Inferior parietal cortex (tissue), 1 donor: ENCODE results near the gene SORL1.
"Not testable (repeated sequence)": the region's sequence is repeated elsewhere in the genome, so short reads cannot be mapped to it uniquely, and the experiment has no call there.

Experiments
- DNase-seq: peaks from one replicate; pipeline ENCODE4 v3.0.0-alpha.2; 2016; ENCODE audit errors: extremely low spot score

SORL1 gene

DNA sequence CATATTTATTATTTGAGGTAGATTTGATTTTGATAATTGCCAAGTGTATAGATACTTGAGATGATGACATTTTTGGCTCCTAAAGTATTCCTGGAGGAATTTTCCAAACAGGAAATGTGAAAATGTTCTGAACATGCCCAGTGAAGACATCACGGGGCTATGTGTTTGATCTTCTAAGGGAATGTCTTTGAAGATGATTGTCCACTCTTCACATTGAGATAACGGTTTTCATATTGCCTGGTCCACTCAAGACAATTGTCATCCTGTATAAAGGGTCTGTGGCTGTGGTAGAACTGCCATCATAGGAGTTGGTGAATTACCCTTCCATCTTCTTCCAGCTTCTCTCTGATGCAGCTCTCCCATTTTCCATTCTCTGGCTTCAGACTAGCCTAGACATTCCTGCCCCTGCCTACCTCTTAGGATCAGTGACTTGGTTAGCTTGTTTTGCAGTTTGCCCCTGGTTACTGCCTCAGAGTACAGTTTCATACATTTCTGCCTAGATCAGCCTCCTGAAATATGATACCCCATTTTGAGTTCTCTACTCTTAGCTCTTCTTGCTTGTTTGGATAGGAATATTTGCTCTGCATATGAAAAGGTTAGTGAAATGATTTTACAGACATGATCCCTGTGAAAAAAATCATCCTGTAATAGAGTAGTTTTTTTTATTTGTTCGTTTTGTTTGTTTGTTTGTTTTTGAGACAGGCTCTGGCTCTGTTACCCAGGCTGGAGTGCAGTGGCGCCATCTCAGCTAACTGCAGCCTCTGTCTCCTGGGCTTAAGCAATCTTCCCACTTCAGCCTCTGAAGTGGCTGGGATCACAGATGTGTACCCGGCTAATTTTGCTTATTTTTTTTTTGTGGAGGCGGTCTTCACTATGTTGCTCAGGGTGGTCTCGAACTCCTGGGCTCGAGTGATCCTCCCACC is 112.0 kb downstream of the SORL1 start:
- DNase-seq, result no peak

DNA sequence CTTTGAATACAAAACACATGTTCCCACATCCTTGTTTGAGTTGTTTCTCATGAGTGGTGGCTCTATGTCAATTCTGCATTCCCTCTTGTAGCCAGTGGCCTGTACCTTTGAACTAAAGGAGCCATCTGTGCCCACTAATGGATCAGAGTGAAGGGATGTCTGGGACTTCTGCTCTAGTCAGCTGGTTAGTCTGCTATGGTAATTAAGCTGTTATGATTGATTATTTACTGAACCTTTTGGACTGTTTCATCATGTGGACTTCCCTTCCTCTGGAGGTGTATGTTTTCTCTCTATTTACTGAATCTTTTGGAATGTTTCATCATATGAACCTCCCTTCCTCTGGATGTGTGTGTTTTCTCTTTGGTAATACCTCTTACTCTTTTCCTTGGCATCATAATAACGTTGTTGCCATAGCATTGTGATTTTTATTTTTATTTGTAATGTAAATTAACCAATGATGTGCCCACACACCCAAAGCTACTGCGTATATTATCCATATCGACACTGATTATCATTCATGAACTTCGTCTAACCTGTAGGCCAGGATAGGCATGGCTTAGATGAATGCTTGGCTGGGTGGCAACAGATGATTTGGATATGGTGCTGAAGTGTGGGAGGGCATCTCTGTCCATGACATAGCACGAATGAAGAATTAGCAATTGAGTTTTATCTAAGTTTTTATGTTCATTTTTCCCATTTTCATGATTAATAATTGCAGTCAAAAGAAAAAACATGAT is 113.0 kb downstream of the SORL1 start:
- no peak for DNase-seq

DNA sequence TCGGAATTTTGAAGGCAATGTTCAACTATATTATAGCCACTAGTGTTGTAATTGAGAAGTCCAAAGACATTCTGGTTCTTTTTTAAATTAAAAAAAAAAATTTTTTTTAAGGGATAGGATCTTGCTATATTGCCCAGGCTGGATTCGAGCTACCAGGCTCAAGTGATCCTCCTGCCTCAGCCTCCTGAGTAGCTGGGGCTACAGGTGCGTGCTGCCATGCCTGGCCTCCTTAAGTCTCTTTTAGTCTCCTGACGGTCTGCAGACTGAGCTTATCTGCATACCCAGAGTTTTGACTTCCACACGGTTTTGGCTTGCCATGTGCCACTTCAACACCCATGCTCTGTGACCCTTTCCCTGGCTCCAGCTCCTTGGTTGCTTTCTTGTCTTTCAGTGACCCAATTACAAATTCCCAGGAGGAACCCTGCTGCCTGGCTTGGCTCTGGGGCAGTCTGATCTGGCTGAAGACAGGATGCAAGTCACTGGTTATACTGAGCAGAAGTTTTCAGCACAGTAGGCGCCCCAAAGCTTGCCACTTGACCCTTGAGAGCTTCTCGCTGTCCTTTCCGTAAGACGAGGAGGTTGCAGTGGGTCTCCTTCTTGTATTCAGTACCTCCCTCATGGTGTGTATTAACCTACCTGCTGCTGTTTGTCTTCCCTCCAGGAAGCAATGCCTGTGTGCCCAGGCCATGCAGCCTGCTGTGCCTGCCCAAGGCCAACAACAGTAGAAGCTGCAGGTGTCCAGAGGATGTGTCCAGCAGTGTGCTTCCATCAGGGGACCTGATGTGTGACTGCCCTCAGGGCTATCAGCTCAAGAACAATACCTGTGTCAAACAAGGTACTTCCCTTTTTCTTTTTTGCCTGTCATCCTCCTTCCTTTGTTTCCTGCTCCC is 114.4 kb downstream of the SORL1 start:
- no peak for DNase-seq

DNA sequence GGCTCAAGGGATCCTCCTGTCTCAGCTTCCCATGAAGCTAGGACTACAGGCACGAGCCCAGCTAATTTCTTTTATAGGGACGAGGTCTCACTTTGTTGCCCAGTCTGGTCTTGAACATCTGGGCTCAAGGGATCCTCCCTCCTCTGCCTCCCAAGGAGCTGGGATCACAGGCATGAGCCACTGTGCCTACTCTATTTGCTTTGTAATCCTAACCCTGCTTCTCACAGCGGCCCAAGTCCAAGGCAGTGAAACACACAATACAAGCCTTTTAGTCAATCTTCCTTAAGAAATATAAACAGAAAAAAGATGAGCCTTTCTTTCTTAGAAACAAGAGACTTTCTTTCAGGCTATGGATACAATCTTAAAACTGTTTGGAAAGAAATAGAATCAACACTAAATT is 115.9 kb downstream of the SORL1 start:
- DNase-seq, result no peak

DNA sequence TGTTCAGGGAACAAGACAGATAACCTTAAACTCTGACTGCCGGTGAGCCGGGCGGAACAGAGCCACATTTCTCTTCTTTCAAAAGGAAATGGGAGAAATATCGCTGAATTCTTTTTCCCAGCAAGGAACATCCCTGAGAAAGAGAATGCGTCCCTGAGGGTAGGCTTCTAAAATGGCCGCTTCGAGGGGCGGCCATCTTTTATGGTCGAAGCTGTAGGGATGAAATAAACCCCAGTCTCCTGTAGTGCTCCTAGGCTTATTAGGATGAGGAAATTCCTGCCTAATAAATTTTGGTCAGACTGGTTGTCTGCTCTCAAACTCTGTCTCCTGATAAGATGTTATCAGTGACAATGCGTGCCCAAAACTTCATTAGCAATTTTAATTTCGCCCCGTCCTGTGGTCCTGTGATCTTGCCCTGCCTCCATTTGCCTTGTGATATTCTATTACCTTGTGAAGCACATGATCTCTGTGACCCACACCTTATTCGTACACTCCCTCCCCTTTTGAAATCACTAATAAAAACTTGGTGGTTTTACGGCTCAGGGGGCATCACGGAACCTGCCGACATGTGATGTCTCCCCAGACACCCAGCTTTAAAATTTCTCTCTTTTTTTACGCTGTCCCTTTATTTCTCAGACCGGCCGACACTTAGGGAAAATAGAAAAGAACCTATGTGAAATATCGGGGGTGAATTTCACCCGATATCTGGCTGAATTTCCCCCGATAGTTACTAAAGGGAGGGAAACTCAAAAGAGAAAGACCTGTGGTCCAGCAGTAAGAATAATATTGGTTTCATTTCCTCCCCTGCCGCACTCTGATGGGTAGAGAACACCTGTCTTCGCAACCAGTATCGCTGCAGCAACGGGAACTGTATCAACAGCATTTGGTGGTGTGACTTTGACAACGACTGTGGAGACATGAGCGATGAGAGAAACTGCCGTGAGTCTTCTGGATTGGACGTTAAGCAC is 117.5 kb downstream of the SORL1 start:
- not testable (repeated sequence) for DNase-seq

DNA sequence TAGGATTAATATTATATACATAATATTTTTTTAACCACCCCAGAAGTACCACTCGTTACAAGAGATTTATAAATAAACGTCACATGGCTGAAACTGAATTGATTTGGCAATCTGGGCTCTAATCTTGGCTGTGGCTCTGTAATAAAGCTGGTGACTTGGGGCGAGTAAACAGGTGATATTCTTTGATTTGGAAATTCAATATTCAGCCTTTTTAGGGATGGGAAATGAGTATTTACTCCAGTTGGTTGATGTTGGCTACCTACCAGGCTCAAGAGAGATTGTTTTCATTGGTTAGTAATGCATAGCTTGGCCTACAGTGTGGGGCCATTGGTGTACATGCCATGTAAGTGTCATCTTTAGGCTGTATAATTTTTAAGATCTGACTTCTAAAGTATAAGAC is 118.3 kb downstream of the SORL1 start:
- no peak for DNase-seq

DNA sequence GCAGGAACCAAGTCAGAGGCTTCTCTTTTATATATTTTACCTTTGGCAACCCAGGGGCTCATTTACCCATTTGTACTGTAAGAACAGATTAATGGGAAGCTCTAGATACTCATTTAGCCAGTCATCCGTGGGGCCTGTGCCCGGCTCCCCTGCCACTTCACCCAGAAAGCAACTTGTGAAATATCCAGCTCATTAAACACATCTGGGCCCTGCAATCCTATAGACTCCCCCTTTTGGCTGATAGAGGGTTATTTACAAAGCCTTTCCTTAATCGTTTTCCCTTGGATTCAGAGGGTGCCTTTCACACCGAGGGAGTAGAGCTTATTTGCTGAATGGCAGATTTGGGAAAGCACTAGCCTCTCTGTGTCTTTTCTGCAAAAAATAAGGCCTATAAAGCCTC is 119.4 kb downstream of the SORL1 start:
- no peak for DNase-seq

DNA sequence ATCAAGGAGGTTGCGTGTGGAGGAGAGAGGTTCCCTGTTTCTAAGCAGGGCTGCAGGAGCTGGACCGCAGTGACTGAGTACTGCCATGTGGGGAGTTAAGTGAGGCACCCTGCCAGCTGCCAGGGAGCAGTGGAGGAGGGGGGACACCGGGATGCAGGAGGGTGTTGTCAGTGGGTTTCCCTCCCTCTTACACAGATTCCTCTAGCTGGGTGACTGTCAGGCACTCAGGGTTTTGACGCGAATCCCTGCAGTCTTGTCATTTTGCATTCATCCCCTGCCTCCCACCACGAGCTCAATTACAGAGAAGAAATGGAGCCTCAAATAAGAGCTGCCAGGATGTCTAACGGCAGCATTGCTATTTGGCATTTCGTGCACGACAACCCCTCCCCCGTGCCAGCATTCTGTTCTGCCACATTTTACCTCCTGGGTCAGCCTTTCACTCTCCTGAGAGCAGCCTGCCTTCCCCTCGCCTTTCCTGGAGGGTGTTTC is 120.5 kb downstream of the SORL1 start:
- DNase-seq, result no peak

DNA sequence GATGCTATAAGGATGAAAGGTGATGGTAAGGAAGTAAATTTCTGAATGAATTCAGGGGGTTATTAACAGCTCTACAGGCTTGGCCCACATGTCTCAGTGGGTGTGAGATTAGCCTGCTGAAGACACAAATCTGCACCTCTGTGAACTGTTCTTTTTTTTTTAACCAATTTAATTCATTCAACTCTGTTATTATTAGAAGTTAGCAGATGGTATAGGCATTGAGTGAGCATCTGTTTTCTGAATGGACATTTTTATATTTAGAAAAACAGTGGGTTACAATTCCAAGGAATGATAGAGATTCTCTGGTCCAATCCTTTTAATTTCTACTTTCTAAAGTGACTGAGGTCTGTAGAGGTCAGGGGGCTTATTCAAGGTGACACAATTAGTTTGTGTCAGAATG is 122.7 kb downstream of the SORL1 start:
- no peak for DNase-seq

DNA sequence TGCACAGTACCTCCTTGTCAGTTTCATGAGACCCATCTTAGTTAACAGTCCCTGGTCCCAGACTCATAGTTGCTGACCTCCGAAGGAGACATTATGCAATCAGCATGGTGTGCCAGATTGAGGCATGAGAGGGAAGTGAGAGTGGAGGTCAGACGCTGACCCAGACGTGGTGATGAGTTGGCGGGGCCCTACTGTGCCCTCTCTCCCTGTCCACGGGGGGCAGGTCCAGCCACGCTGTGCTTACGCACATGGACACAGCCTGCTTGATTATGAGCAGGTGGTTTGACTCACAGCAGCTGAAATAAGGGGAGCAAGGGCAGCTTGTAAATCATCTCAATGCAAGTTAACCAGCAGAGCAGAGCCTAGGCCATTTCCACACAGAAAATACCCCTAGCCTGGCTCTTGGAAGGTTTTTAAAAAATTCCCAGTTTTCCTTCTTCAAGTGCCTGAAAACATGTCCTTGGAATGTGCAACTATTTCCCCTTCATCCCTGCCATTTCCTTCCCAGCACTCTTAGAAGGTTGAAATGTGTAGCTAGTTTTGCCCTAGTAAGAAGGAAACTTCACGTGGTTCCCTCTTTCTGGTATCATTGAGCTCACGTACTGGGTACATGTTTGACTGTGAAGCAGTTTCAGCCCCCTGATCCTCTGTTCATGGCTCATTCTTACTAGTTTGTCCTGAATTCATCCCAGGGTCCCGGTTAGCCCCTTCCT is 123.3 kb downstream of the SORL1 start:
- no peak for DNase-seq

DNA sequence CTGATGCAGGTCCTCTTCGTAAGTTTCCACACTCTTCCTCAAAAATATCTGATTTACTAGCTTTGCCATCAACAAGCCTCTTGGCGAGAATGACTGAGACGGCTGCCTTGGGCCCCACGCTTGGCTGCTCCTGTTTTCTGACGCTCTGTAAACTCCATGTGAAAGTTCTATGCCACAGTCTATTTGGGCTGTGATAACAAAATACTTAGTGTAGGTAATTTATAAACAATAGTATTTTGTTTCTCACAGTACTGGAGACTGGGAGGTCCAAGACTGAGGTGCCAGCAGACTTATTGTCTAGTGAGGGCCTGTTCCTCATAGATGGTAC is 123.8 kb downstream of the SORL1 start:
- DNase-seq, result no peak

DNA sequence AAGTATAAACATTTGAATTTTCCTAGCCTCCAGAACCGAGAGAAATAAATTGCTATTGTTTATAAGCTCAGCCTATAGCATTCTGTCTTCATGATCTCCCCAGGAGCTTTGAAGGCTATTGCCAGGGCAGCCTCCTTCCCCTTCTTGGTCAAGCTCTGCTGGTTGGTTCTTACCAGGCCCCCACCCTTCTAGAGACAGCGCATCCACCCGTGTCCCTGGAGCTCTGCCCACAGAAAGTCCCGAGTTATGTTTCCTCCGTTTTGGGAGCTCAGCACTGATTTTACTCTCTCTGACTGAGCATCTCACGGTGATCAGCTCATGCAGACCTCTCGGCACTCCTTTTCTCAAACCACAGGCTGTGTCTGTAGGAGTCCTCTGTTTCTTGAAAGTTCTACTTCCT is 124.4 kb downstream of the SORL1 start:
- no peak for DNase-seq

DNA sequence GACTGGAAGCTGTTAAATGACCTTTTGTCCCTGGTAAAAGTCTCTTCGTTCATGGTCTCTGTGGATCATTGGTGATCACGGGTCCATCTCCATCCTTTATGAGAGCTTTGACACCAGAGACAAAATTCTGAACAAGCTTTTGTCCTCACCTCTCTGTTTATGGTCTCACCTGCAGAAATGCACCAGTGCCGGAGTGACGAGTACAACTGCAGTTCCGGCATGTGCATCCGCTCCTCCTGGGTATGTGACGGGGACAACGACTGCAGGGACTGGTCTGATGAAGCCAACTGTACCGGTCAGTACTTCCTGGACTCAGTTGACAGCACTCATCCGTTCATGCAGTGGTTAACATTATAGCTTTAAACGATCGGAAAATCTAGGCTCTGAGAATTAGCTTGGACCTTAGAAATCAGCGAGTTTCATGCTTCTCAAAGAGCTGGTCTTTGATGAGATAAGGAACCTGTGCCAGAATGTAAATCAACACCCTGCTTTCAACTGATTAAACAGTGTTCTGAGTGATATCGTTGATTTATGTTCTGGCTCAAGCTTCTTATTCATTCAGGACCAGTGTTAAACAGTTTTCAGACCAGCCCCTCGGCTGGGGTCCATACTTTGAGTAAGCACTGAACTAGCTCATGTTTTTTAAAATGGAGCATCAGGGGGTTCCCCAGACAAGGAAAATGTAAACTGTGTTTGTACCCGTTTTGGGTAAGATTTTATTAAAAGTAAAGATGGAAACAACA is 125.2 kb downstream of the SORL1 start:
- no peak for DNase-seq

DNA sequence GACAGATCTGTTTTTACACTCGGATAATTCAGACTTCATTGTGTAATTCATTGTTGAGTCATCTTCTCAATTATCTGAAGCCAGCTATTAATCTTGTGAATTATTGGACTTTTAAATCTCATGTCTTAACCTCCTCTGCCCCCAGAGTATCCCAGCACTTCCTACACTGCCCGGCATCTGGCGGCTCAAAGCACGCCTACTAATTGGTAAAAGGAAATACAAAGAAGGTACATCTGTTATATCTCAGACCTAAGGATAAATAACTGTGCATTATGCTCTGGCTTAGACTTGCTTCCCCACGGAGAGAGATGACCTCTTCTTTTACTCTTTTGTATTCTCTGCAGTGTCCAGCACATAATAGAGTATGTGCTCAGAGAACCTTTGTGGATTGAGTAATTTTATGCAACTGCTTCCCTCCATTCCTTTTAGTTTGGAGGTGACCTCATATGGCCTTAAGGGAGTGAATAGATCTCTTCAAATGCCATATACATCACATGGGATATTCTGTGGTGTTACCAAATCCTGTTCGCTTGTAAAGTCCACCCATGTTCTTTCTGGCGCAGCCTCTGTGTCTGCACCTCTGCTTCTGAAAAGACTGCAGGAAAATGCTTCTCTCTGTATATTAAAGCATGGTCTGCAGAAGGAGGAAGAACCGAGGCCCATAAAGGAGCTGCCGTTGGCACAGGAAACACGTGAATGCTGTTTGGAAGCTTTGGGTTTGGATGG is 126.3 kb downstream of the SORL1 start:
- DNase-seq, result no peak

DNA sequence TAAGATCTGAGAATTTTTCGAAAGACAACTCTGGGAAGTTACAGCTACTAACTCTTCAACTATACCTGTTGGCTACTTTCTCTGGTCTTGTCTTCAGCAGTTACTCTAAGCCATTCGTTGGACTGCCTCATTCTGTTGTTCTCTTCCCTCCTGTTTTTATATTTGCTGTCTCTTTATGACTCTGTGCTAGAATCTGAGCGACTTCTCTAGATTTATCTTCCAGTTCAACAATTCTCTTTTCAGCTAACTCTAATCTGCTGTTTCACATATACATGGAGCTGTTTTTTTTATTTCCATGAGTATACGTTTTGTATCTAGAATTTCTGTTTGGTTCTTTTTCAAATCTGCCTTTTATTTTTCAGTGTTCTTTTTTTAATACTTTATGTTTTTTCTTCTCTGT is 128.0 kb downstream of the SORL1 start:
- DNase-seq, result no peak

DNA sequence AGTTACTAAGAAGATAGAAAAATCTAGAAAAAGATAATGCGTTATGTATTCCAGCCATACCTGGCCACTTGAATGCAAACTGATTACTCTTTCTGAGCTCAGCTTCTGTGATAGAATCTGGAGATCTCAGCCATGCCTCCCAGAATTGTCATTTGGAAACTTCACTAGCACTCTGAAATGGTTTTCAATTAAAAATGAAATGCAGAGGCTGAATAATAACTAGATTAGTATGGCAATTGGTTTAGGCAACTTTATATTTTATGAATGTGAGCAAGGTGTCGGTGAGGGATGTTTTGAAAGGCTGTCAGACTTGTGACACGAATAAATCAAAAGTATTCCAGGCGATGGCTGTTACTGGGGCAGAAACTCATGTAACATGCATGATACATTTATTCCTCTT is 129.5 kb downstream of the SORL1 start:
- DNase-seq, result no peak

DNA sequence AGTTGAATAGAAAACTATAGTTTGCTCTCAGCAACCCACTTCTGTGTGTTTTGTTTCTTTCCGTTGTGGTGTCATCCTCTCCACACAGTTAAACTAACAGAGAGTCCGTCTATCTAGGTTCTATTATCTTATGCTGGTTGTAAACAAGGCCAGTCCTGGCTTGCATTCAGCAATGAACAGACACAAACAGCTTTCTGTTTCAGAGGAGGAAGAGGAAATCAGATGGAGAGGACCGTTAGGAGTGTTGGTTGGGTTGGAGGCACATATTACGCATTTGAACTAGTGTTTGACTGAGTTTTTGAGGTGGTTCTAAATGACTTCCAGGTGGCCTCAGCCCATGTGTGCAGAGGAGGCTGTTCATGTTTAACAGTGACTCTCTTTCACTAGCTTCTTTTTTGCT is 130.2 kb downstream of the SORL1 start:
- no peak for DNase-seq

DNA sequence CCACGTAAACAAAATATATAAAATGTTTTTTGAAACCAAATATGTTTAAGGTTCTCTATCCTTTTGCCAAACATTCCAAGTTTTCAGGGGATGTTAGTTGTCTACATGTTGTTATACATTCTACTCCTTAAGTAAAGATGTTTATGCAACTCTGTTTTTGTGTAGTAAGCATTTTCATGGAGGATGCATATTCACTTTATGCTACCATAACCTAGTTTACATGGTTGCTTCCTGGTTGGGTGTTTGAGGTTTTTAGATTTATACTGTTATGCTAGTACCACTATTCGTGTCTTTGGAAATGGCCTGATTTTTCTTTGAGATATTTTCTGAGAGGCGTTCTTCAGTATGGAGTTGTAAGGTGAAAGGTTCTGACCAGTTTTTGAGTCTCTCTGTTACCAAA is 131.7 kb downstream of the SORL1 start:
- no peak for DNase-seq

DNA sequence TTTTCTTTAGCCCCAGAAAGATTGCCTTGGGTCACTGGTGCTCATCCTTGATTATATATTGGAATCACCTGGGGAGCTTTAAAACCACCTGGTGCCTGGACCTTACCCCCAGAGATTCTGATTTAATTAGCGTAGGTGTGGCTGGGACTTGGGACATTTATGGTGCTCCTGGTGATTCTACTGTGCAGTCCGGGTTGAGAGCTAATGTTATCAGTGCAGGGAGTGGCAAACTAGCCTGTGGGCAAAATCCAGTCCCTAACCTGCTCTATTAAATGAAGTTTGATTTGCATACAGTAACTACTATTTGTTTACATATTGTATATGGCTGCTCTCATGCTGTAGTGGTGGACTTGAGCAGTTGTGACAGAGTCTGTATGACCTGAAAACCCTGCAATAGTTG is 134.6 kb downstream of the SORL1 start:
- no peak for DNase-seq
